T-helper 1 cell treated with Interleukin-12 subunit alpha and Interleukin-12 subunit beta and Interleukin-4 antibody, amounts not matched to agents 30 ng/mL and 1 ng/mL, for 36 hours (primary cell): ENCODE data around the gene ZNF222. TPM values are rescaled to one million over a fixed set of nuclear protein-coding genes. Genes with fewer than 3 reads are reported as not detected.

ENCODE experiments used
- intact Hi-C: fragments of 100-400 bp; cut with micrococcal nuclease; formaldehyde crosslinking; loops from one replicate; pipeline ENCODE4 v1.15.1; 2024
- total RNA-seq: library from RNA; stranded (reverse); gene quantifications from 2 replicates; pipeline ENCODE4 v1.2.3, GENCODE V29; 2022

ZNF222 gene
- total RNA-seq, 1 donor from 2014 or later, result 2.2 TPM

GRCh38 chr19:44050740-44051649 lies 25.8 kb downstream of the ZNF222 start:
- intact Hi-C loops, result no loop called here

- intact Hi-C loops, result no loop called here
These were observed 26.6 kb downstream of the ZNF222 start, which contains the start of gene ZNF223 for GRCh38 chr19:44051650-44052402. TSS of gene ZNF223 (plus strand) at chr19:44052036. CDS start at chr19:44055177, 3,141 bp downstream.

- intact Hi-C loops, result no loop called here
These were observed 30.7 kb downstream of the ZNF222 start for GRCh38 chr19:44055870-44056269.

GRCh38 chr19:44059229-44059628 lies 34.0 kb downstream of the ZNF222 start:
- intact Hi-C loops, result no loop called here

GRCh38 chr19:44061038-44061437 lies 35.9 kb downstream of the ZNF222 start:
- intact Hi-C loops, result no loop called here

- intact Hi-C loops, result no loop called here
These were observed 41.1 kb downstream of the ZNF222 start for GRCh38 chr19:44066305-44066704.

- intact Hi-C loops, result no loop called here
These were observed 44.2 kb downstream of the ZNF222 start for GRCh38 chr19:44069415-44069814.

- intact Hi-C loops, result loop anchor here (1.0 to 5.0 kb wide), 10 partner anchors 22 to 245 kb away; partner anchors contain the start of genes ZNF222, ZNF224, ZNF226 and ZNF227
These were observed 46.8 kb downstream of the ZNF222 start, which contains the start of gene ZNF284 for GRCh38 chr19:44071824-44072542. TSS of gene ZNF284 (plus strand) at chr19:44072159. CDS start at chr19:44076390, 4,231 bp downstream.

GRCh38 chr19:44072543-44073401 lies 47.6 kb downstream of the ZNF222 start:
- intact Hi-C loops, result loop anchor here (1.0 to 5.0 kb wide), 10 partner anchors 22 to 245 kb away; partner anchors contain the start of genes ZNF222, ZNF224, ZNF226 and ZNF227

GRCh38 chr19:44076325-44076724 lies 51.1 kb downstream of the ZNF222 start:
- intact Hi-C loops, result no loop called here

Other genes starting within 250 kb of the ZNF222 start
- 82.9 and 87.8 TPM in 2 replicates for gene KCNN4, start 244.4 kb upstream of the ZNF222 start, total RNA-seq
- 0.54 and 0.71 TPM in 2 replicates for gene LYPD5, start 222.9 kb upstream of the ZNF222 start, total RNA-seq
- 5.8 and 7.0 TPM in 2 replicates for gene ZNF283, start 198.1 kb upstream of the ZNF222 start, total RNA-seq
- 0.61 and 1.4 TPM in 2 replicates for gene ZNF404, start 141.4 kb upstream of the ZNF222 start, total RNA-seq
- 17.9 and 19.9 TPM in 2 replicates for gene ZNF45, start 90.1 kb upstream of the ZNF222 start, total RNA-seq
- gene ZNF221, start 74.2 kb upstream of the ZNF222 start, total RNA-seq, result 0.61 and 0.76 TPM in 2 replicates
- 5.8 and 7.8 TPM in 2 replicates for gene ZNF155, start 41.2 kb upstream of the ZNF222 start, total RNA-seq
- gene ZNF230, start 22.4 kb upstream of the ZNF222 start, total RNA-seq, result 5.6 and 6.2 TPM in 2 replicates
- gene ZNF223, start 26.7 kb downstream of the ZNF222 start, total RNA-seq, result not detected in 2 replicates
- gene ZNF284, start 46.8 kb downstream of the ZNF222 start, total RNA-seq, result 2.0 and 2.2 TPM in 2 replicates
- gene ZNF224, start 69.0 kb downstream of the ZNF222 start, total RNA-seq, result 34.9 and 36.2 TPM in 2 replicates
- gene ZNF225, start 88.0 kb downstream of the ZNF222 start, total RNA-seq, result 4.6 and 5.2 TPM in 2 replicates
- gene ZNF234, start 116.2 kb downstream of the ZNF222 start, total RNA-seq, result 11.7 and 13.2 TPM in 2 replicates
- gene ZNF226, start 139.7 kb downstream of the ZNF222 start, total RNA-seq, result 20.0 and 20.6 TPM in 2 replicates
- 30.3 and 30.4 TPM in 2 replicates for gene ZNF227, start 187.2 kb downstream of the ZNF222 start, total RNA-seq
- gene ZNF233, start 234.5 kb downstream of the ZNF222 start, total RNA-seq, result 0.37 and 0.59 TPM in 2 replicates